DND-41 (cell line): ENCODE results near the gene ATP6V1C2.

Experiments used
- ATAC-seq: fragments of 200-7000 bp; cut with Tn5 transposase; 3 replicates; pipeline ENCODE4 v1.9.1; 2021; ENCODE audit warnings: low read depth; ENCODE audit not compliant: insufficient read depth
- DNase-seq: peaks from one replicate; pipeline ENCODE4 v3.0.0-alpha.2; 2020
- H2AFZ ChIP-seq: 2 replicates; pipeline ENCODE4 v1.6.0; 2012; ENCODE audit warnings: low read depth, low read length
- H3K27ac ChIP-seq: 2 replicates; pipeline ENCODE4 v1.5.1; 2012; ENCODE audit warnings: low read length, inconsistent platforms
- H3K27me3 ChIP-seq: fragments of 200-600 bp; sonication (generic); 2 replicates; pipeline ENCODE4 v1.6.0; 2012; ENCODE audit warnings: low read length, mild to moderate bottlenecking, inconsistent platforms; ENCODE audit not compliant: insufficient read depth, poor library complexity
- H3K36me3 ChIP-seq: 2 replicates; pipeline ENCODE4 v1.5.1; 2012; ENCODE audit warnings: low read length, inconsistent platforms; ENCODE audit not compliant: insufficient read depth
- H3K4me1 ChIP-seq: 2 replicates; pipeline ENCODE4 v1.5.1; 2012; ENCODE audit warnings: mild to moderate bottlenecking, low read length; ENCODE audit not compliant: insufficient read depth
- H3K4me2 ChIP-seq: 2 replicates; pipeline ENCODE4 v1.6.0; 2012; ENCODE audit warnings: mild to moderate bottlenecking, moderate library complexity, low read length, inconsistent platforms; ENCODE audit not compliant: insufficient read depth
- H3K4me3 ChIP-seq, 2 experiments: fragments of 200-600 bp in 1 of 2; shearing (Covaris generic) in 1 of 2; 2 replicates each; pipeline ENCODE4 v1.5.1; 2012 to 2016; ENCODE audit warnings: inconsistent platforms in 2 of 2, low read length in 2 of 2, mild to moderate bottlenecking in 2 of 2, low read depth in 1 of 2, moderate library complexity in 1 of 2
- H3K79me2 ChIP-seq: 2 replicates; pipeline ENCODE4 v1.6.0; 2012; ENCODE audit warnings: low read length, inconsistent platforms; ENCODE audit not compliant: insufficient read depth
- H3K9ac ChIP-seq: 2 replicates; pipeline ENCODE4 v1.6.0; 2012; ENCODE audit warnings: low read depth, mild to moderate bottlenecking, inconsistent platforms, low read length, moderate library complexity
- H3K9me3 ChIP-seq: 2 replicates; pipeline ENCODE4 v1.5.1; 2012; ENCODE audit warnings: low read length, moderate library complexity, mild to moderate bottlenecking, inconsistent platforms; ENCODE audit not compliant: insufficient read depth, severe bottlenecking
- H4K20me1 ChIP-seq: 2 replicates; pipeline ENCODE4 v1.6.0; 2012; ENCODE audit warnings: low read length; ENCODE audit not compliant: insufficient read depth
- EZH2 ChIP-seq: IDR thresholded peaks from 3 replicates; pipeline ENCODE4 v1.6.1; 2012; ENCODE audit warnings: borderline replicate concordance, low read depth, mild to moderate bottlenecking, moderate library complexity, low read length, inconsistent platforms; ENCODE audit not compliant: severe bottlenecking
- TF ChIP-seq, protein P1 (sequence below): IDR thresholded peaks from 2 replicates; pipeline ENCODE4 v1.5.1; 2012; ENCODE audit warnings: borderline replicate concordance, low read length, moderate library complexity, mild to moderate bottlenecking; ENCODE audit not compliant: poor library complexity, severe bottlenecking; ENCODE audit errors: extremely low read depth

The ATP6V1C2 gene

DNA sequence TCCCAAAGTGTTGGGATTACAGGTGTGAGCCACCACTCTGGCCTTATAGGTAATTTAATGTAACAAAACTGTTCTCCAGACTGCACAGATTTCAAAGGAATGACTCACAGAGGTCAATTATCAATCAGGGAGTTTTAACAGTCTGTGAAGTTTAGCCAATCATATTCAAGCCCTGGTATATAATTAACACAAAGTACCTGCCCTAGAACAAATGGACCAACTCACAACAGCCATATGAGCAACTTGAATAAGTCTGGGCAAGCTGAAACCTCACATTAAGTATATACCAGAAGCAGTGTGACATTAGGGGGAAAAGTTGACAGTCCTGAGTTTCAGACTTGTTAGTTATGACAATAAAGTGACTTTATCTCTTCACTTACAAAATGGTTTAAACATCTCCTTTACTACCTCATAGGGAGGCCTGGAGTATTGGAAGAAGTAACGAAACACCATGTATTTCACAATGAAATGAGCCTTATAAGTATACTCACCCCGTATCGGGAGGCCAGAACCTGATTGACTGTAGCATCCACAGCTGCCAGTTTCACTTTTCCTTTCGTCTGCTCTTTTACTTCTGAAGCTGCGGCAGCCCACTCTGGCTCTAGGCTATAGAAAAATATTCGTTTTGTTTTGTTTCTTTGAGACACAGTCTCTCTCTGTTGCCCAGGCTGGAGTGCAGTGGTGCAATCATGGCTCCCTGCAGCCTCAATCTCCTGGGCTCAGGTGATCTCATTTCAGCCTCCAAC, 69.0 kb downstream of the ATP6V1C2 start:
- Histone ChIP-seq H3K79me2 (peaks cover under 1% of the 10 kb centered on the region; the same call in 1 of the 2 replicates), H3K4me3 (no peak overlapping the region), H3K36me3 (peaks cover 88% of the 10 kb centered on the region), H3K27me3 (no peaks in the 10 kb centered on the region), H3K9me3 (no peaks in the 10 kb centered on the region), H3K27ac (no peak overlapping the region), H4K20me1 (peaks cover 8% of the 10 kb centered on the region; the same call in 1 of the 2 replicates), H3K9ac (no peak overlapping the region), H3K4me2 (no peak overlapping the region), H2AFZ (no peak overlapping the region), H3K4me1 (no peaks in the 10 kb centered on the region)
- ATAC-seq = peak; percentile 46; the same call in 2 of the 3 replicates
- no peak for TF ChIP-seq EZH2
- TF ChIP-seq, protein P1, sequence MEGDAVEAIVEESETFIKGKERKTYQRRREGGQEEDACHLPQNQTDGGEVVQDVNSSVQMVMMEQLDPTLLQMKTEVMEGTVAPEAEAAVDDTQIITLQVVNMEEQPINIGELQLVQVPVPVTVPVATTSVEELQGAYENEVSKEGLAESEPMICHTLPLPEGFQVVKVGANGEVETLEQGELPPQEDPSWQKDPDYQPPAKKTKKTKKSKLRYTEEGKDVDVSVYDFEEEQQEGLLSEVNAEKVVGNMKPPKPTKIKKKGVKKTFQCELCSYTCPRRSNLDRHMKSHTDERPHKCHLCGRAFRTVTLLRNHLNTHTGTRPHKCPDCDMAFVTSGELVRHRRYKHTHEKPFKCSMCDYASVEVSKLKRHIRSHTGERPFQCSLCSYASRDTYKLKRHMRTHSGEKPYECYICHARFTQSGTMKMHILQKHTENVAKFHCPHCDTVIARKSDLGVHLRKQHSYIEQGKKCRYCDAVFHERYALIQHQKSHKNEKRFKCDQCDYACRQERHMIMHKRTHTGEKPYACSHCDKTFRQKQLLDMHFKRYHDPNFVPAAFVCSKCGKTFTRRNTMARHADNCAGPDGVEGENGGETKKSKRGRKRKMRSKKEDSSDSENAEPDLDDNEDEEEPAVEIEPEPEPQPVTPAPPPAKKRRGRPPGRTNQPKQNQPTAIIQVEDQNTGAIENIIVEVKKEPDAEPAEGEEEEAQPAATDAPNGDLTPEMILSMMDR = no peak
- DNase-seq = no peak

DNA sequence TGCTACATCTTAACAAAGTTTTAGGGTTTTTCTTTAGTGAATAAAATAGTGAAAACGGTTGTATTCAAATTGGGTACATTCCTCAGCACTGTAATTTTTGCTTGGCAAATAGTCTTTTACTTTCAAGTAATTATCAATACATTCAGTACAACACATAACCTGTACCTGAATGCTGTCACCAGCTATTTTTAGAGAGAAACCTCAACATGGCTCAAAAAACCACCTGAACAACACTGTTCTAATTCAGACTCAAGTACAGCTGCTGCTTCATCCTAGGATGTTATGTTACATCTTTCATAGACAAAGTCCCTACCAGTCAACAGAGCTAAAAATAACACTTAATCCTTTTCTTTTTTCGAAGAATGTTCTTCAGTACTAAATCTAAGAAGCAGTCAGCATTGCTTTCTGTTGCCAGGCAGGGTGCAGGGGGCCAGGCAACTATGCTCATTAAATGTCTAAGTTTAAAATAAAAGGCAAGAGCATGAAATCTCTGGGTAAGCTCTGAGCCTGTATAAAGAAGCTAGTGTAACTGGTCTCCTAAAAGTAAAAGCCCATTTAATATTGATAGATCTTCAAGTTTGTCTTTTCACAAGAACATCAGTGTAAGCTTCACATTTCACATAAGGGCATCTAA, 70.7 kb downstream of the ATP6V1C2 start:
- Histone ChIP-seq H3K9me3 (no peaks in the 10 kb centered on the region), H3K4me1 (no peaks in the 10 kb centered on the region), H3K4me2 (no peak overlapping the region), H3K79me2 (peaks cover 11% of the 10 kb centered on the region; the same call in 1 of the 2 replicates), H2AFZ (no peak overlapping the region), H3K4me3 (no peak overlapping the region), H4K20me1 (peaks cover 13% of the 10 kb centered on the region; the same call in 1 of the 2 replicates), H3K36me3 (peaks cover 88% of the 10 kb centered on the region), H3K27me3 (no peaks in the 10 kb centered on the region), H3K27ac (no peak overlapping the region), H3K9ac (no peak overlapping the region)
- ATAC-seq (no peak), DNase-seq (no peak)
- TF ChIP-seq, protein P1 = no peak
- no peak for TF ChIP-seq EZH2

DNA sequence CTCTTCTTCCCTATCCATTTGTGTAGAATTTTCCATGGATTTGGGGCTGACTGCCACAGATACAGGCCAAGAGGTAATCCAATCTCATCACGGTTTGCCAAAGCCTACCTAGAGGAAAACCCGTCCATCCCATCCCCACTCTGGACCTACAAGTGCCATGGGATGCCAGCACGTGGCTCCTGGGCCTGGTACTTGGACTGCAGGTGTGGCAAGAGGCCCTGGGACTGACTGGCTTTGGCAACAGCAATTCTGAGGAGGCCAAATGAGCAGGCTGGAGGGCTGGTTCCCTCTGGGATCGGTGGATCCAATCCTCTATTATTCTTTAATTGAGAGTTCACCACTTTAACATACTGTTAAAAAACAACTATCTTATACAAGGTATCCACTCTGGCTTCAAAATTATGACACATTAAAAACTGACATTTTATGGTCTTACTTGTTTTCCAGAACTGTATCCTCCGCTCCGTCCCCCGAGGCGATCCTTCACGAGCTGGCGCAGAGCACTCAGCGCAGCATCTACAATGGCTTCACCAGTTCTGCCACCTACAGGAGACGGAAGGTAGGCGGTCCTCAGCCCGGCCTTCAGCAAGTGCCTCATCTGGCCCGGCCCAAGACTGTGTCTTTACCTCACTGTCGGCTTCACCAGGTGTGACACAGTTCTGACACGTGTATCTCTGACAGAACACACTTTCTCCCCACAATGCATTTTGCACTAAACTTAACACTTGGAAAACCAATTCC, 71.4 kb downstream of the ATP6V1C2 start:
- TF ChIP-seq, protein P1 = peak; percentile 28
- TF ChIP-seq EZH2 = no peak
- Histone ChIP-seq H3K4me2 (no peak overlapping the region), H3K36me3 (peaks cover 88% of the 10 kb centered on the region), H3K79me2 (peaks cover 16% of the 10 kb centered on the region), H3K9me3 (no peaks in the 10 kb centered on the region), H3K4me3 (no peak overlapping the region), H3K4me1 (no peaks in the 10 kb centered on the region), H3K27ac (no peak overlapping the region), H3K27me3 (no peaks in the 10 kb centered on the region), H2AFZ (no peak overlapping the region), H4K20me1 (peaks cover 13% of the 10 kb centered on the region; the same call in 1 of the 2 replicates), H3K9ac (no peak overlapping the region)
- ATAC-seq (no peak), DNase-seq (no peak)
